Vagina (tissue), 2 donors: ENCODE measurements around the gene SIVA1.

Experiments used
- POLR2A ChIP-seq, 2 donors: fragments of 450-650 bp; IDR thresholded peaks; one replicate each; pipeline ENCODE4 v1.6.1; 2017; ENCODE audit warnings: antibody characterized with exemption in 2 of 2, mild to moderate bottlenecking in 2 of 2, moderate library complexity in 2 of 2
- TF ChIP-seq, protein P1 (sequence below), 3 experiments: fragments of 450-650 bp in 2 of 3; fragments of 200-600 bp in 1 of 3; sonication (generic) in 1 of 3; IDR thresholded peaks; one replicate each; pipeline ENCODE4 v1.5.1; 2017 to 2019; ENCODE audit warnings: antibody characterized with exemption in 3 of 3, mild to moderate bottlenecking in 2 of 3, moderate library complexity in 2 of 3

DNA sequence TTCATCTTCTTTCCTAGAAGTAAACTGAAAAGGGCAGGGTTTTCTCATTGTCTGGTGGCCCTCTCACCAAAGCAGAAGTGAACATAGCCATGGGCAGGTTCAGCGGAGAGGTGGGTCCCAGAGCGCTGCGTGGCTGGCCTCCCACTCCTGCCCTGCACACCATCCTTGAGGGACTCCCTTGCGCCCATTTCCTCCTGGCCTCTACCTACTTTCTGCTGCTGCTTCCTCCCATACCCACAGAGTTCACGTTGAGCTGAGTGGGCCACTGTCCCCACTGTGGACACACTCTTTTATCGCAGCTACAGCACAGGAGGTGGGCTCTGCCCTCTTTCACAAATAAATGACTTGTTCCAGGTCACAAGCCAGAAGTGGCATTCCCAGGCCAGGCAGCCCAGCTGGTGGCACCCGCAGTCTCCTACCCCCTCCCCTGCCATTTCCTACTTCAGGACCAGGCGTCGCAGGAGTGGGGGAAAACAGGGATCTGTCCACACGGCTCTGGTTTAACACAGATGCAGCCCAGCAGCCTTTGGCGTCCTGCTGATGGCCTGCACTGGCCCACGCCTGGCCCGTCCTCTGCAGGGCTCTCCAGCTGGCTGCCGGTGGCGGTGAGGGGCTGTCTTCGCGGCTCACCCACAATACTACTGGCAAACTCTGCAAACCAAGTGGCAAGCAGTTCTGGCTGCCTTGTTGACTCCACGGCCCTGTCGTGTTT, 4.9 kb downstream of the SIVA1 start:
- TF ChIP-seq, protein P1, sequence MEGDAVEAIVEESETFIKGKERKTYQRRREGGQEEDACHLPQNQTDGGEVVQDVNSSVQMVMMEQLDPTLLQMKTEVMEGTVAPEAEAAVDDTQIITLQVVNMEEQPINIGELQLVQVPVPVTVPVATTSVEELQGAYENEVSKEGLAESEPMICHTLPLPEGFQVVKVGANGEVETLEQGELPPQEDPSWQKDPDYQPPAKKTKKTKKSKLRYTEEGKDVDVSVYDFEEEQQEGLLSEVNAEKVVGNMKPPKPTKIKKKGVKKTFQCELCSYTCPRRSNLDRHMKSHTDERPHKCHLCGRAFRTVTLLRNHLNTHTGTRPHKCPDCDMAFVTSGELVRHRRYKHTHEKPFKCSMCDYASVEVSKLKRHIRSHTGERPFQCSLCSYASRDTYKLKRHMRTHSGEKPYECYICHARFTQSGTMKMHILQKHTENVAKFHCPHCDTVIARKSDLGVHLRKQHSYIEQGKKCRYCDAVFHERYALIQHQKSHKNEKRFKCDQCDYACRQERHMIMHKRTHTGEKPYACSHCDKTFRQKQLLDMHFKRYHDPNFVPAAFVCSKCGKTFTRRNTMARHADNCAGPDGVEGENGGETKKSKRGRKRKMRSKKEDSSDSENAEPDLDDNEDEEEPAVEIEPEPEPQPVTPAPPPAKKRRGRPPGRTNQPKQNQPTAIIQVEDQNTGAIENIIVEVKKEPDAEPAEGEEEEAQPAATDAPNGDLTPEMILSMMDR (IDR thresholded peaks at IDR 0.05) = no peak
- TF ChIP-seq POLR2A (IDR thresholded peaks at IDR 0.05) = no peak
